ENCODE data around the gene RTN4RL2.

Gene RTN4RL2

DNA sequence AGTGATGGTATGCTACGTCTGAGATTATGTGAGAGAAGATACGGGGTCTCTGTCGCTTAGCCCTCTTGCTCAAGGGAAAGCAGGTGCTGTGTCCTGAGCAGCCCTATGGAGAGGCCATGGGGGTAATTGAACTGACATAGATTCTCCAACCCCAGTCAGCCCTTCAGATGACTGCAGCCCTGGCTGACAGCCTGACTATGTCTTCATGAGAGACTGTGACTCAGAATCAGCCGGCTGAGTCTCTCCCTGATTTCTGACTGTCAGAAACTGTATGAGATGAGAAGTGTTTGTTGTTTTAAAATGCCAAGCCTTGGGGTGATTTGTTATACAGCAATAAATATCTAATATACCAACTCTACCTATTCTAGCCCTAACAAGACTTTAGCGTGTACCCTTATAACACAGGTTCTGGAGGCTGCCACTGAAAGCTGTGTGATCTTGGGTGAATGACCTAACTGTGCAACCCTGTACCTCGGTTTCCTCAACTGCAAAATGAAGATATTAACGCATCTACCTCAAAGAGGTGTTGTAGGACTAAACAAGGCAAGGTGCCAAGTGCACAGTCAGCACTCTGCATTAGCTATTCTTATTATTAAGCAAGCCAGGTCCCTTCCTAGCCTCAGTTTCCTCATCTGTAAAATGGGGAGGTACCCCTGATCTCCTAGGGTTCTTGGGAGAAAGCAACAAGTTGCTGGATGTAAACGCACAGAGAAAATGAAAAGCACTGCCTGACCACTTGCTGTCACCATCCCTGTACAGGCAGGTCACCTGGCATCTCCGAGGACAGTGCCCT lies 30.3 kb downstream of the RTN4RL2 start:
- H3K4me3 ChIP-seq (ENCODE audit: low read depth, low read length): no peak overlapping the region
- TF ChIP-seq, protein P1, sequence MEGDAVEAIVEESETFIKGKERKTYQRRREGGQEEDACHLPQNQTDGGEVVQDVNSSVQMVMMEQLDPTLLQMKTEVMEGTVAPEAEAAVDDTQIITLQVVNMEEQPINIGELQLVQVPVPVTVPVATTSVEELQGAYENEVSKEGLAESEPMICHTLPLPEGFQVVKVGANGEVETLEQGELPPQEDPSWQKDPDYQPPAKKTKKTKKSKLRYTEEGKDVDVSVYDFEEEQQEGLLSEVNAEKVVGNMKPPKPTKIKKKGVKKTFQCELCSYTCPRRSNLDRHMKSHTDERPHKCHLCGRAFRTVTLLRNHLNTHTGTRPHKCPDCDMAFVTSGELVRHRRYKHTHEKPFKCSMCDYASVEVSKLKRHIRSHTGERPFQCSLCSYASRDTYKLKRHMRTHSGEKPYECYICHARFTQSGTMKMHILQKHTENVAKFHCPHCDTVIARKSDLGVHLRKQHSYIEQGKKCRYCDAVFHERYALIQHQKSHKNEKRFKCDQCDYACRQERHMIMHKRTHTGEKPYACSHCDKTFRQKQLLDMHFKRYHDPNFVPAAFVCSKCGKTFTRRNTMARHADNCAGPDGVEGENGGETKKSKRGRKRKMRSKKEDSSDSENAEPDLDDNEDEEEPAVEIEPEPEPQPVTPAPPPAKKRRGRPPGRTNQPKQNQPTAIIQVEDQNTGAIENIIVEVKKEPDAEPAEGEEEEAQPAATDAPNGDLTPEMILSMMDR (IDR thresholded peaks at IDR 0.05; ENCODE audit: low read depth, low read length): no peak

DNA sequence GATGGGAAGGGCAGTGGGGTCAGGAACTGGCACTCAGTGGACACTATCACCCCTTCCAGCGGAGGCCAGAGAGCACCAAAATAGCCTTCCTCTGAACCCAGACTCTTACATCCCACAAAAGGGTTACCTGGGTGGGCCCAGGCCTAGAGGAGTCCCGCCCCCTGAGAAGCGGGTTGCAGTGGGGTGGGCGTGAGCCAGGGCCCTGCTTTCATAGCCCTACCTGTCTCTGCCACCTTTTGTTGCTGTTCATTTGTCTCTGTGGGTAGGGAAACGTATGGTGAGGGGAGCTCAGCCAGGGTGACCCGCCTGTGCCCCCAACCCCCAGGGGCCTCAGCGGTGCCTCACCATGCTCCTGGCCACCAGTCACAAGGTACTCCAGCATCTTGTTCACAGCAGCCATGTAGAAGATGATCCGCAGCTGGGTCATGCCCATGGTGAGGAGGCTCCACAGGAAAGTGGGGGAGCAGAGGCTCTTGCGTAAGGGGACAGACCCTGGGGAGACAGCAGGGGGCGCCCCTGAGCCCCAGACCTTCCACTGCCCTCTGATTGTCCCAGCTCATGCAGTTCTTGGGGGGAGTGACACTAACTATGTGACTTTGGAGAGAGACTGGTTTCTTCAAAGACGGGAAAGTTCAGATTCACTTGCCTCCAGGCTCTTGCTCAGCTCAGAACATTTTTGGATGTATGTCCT lies 31.2 kb downstream of the RTN4RL2 start:
- no peak overlapping the region for H3K4me3 ChIP-seq (ENCODE audit: low read depth, low read length)
- TF ChIP-seq, protein P1 (IDR thresholded peaks at IDR 0.05; ENCODE audit: low read depth, low read length): peak; percentile 67

DNA sequence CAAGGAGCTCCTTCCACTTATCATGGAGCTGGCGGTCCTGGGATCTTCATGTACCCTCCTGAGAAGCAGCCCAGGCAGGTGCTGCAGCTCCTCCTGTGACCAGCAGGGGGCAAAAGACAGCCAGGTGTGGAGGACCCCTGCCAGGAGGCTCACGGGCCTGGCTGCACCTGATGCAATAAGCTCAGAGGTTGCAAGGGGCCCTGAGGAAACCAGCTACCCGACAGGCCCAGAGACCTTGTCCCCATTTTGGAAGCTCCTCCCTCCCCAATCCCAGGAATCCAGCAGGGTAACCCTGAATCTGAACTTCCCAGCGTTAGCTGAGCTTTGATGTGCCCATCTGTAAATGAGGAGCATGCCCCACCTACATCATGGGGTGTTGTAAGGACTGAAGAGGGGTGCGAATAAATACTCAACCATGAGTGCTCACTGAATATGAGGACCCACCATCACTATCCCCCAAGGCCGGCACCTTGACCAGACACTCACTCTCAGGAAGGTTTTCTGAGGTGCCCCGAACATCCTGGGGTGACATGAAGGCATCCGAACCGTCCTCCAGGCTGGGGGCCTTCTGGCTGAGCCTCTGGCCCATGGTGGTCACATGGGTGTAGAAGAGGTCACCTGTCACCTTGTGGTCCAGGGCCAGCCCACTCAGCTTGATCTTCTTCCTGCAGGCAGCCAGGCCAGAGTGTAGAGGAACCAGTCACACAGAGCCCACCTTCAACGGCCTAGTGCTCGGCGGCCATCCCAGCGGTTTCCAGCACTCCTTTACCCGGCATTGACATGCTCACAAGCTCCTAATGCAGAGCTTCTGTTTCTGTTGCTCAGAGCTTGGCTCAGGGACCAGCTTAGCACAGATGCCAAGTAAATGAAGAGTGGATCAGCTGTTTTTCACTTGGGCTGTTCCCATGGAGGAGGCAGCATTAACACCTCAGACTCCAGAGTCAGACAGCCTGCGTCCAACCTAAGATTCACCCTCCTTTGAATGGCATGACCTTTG lies 33.5 kb downstream of the RTN4RL2 start:
- TF ChIP-seq, protein P1 (IDR thresholded peaks at IDR 0.05; ENCODE audit: low read depth, low read length): peak; percentile 94
- no peak overlapping the region for H3K4me3 ChIP-seq (ENCODE audit: low read depth, low read length)

DNA sequence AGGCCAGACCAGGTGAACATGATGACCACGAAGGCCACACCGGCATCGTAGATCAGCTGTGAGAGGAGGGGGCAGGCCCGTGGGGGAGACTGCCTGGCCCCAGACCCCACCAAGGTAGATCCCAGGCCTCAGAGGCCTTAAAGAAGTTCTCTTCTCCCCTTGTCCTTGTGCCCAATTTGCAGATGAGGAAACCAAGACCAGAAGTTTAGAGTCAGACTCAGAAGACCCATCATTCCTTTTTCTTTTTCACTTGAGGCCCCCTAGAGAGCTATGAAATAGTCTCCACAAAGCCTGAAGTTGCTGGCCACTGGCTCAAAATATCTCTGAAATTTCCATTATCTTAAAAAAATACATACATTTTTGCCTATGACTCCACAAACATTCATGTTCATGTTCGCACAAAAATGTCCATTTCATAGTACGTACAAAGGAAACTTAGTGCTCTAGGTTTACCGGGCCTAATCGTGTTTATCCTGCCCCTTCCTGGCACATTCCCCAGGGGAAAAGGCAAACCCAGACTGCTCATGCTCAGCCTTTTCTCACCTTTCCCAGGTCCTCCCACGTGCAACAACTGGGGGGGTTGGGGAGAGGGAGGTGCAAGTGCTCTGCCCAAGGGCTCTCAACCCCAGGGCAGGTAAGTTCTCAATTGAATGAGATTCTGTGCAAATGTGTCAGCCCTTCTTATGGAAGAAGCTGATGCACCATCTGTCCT lies 35.9 kb downstream of the RTN4RL2 start:
- no peak overlapping the region for H3K4me3 ChIP-seq (ENCODE audit: low read depth, low read length)
- TF ChIP-seq, protein P1 (IDR thresholded peaks at IDR 0.05; ENCODE audit: low read depth, low read length): no peak

DNA sequence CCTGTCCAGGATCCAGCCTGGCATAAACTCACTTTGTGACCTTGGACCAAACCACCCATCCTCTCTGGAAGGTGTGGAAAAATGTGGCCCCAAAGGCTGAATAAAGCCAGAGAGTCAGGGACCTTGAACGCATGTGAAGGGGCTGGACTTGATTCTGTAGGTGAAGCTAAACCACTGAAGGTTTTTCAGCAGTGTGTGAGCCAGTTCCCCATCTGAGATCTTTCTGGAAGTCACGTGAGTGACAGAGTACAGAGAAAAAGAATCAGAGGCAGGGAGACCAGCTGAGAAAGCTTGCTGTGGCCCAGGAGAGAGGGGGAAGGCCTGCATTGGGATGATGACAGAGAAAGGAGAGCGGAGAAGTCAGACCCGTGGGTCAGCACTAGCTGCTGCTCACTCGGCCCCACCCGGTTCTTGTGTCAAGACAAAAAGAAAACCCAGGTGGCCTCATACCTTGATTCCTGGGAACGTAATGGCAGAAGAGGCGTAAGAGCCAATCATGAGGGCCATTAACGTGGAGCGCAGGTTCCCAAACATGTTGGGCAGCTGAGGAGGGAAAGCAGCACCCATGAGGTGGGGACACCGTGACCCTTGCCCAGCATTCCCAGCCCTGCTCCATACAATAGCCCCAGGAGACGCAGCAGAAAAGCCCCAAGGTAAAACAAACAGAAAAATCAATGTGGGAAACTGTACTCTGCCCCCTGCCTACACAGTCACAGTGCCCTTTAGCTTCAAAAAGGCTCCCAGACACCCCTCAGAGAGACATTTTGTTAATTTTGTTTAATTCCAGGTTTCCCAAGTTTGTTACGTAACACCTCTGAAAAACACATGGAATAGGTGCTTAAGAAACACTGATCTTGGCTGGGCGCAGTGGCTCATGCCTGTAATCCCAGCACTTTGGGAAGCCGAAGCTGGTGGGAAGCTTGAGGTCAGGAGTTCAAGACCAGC lies 37.2 kb downstream of the RTN4RL2 start:
- TF ChIP-seq, protein P1 (IDR thresholded peaks at IDR 0.05; ENCODE audit: low read depth, low read length): no peak
- H3K4me3 ChIP-seq (ENCODE audit: low read depth, low read length): no peak overlapping the region

DNA sequence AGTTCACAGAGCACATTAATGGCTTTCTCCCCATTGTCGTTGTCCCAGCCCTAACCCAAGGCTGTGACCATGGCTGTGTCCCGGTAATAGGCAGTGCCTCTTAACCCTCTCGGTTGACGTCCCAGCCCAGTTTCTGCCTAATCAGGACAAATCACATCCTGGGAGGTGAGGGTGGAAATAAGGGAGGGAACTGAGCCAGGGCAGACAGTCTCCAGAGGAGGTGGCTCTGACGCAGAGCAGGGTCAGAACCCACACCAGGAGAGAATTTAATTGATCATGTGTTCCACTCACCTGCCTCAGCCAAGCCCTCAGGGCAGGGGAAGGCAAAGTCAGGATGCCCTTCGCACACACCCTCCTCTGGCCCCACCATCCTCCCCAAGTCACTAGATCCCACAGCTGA lies 38.2 kb downstream of the RTN4RL2 start:
- TF ChIP-seq, protein P1 (IDR thresholded peaks at IDR 0.05; ENCODE audit: low read depth, low read length): no peak
- H3K4me3 ChIP-seq (ENCODE audit: low read depth, low read length): no peak overlapping the region
